ENCODE data around the gene PUM2.
"Not testable (repeated sequence)": the region's sequence is repeated elsewhere in the genome, so short reads cannot be mapped to it uniquely, and the experiment has no call there.

Gene PUM2, protein sequence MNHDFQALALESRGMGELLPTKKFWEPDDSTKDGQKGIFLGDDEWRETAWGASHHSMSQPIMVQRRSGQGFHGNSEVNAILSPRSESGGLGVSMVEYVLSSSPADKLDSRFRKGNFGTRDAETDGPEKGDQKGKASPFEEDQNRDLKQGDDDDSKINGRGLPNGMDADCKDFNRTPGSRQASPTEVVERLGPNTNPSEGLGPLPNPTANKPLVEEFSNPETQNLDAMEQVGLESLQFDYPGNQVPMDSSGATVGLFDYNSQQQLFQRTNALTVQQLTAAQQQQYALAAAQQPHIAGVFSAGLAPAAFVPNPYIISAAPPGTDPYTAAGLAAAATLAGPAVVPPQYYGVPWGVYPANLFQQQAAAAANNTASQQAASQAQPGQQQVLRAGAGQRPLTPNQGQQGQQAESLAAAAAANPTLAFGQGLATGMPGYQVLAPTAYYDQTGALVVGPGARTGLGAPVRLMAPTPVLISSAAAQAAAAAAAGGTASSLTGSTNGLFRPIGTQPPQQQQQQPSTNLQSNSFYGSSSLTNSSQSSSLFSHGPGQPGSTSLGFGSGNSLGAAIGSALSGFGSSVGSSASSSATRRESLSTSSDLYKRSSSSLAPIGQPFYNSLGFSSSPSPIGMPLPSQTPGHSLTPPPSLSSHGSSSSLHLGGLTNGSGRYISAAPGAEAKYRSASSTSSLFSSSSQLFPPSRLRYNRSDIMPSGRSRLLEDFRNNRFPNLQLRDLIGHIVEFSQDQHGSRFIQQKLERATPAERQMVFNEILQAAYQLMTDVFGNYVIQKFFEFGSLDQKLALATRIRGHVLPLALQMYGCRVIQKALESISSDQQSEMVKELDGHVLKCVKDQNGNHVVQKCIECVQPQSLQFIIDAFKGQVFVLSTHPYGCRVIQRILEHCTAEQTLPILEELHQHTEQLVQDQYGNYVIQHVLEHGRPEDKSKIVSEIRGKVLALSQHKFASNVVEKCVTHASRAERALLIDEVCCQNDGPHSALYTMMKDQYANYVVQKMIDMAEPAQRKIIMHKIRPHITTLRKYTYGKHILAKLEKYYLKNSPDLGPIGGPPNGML

DNA sequence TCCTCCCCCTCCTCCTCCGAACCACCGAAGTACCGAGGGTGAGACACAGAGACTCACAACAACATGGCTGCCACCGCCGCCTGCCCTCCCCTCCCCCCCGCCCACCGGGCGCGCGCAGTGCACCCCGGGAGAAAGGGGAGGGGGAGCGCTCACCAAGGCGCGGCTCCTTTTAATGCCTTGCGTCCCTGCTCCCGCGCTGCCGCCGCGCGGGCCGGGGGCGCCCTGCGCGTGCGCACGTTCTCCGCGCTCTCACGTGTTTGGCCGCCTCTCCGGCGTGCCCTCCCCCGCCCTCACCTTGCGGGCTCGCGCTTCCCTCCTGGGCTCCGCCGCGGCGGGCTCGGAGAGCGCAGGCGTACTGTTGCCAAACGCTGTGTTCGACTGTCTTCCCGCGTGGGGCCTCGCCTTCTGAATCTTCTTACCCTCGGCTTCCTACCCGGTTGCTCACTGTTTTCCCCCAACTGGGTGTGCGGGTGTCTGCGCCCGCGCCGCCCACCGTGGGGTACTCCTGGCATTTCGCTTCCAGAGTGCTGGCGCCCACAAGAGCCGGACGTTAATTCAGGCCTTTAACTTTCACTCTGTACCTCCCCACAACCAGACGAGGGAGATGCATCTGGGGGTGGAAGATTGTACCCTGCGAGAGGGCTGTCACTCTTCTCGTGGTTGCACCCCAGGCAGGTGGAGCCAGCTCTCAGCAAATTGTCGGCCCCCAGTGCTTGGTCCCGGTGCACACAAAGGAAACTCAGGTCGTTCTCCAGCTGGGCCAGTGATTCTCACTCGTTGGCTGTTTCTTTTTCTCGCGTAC is at the start of gene PUM2:
Gene PUM2, minus strand, starts transcription at position 92 of the 802 bp plus-strand sequence. CDS start 23,484 bp downstream, outside the sequence.
- DNase-seq: peak; percentile 92

GRCh38 chr2:20400306-20400705 is 49.7 kb upstream of the PUM2 start:
- no peak for DNase-seq

- no peak for DNase-seq
These were observed 48.4 kb upstream of the PUM2 start for GRCh38 chr2:20398956-20399567.

- DNase-seq: no peak
These were observed 47.3 kb upstream of the PUM2 start for GRCh38 chr2:20397811-20398447.

DNA sequence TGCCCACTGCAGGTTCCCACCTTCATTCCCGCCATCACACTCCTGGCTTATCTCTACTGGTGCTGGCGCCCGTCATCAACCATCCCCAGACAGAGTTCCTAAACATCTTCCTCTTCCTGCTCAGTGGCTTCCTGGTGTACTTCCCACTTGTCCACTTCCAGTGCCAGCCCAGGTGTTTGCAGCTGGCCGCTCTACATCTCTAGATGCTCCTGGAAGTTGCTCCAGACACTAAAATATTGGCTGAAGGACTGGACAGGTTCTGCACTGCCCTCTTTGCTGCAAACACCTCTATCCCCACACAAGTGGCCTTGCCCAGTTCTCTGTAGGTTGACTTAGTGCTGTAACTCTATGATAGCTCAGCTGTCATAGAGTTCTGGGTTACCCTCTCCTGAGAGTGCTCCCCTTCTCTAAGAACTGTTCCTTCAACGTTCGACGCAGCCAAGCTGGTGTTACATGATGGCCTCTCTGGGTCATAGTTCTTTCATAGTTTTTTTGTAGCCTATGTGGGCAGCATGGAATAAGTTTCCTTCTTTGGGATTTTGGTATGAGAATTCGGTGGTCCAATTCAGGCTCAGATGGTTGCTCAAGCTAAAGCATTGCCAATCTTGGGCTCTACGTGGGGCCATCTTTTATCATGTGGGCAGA is 45.8 kb upstream of the PUM2 start:
- DNase-seq: no peak

GRCh38 chr2:20393986-20394385 is 43.3 kb upstream of the PUM2 start:
- no peak for DNase-seq

GRCh38 chr2:20391951-20392699 is 41.5 kb upstream of the PUM2 start:
- no peak for DNase-seq

DNA sequence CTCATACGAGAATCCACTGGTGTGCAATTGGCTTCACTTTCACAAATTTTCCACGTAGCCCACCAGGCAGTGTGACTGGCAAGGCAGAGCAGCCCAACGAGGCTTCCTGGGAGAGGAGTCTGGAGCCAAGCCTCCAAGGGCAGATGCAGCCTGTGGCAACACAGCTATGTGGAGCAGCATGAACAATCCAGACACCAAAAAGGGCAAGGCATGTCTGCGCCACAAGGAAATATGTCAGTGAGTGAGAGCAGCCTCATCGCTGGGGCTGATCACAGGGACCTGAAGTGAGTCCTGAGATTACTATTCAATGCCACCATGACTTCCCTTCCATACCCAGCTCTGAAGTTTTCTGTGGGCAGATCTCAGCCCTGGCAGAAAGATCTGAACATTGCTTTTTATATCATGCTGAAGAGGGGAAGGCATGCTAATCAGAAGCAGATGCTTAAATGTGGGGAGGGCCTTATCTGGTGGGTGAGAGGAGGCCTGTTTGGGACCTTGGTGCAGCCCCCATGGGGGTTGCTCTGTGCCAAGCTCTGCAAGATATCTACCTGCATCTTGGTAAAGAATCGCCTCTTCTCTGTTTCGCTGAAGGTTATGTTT is 40.0 kb upstream of the PUM2 start:
- no peak for DNase-seq

DNA sequence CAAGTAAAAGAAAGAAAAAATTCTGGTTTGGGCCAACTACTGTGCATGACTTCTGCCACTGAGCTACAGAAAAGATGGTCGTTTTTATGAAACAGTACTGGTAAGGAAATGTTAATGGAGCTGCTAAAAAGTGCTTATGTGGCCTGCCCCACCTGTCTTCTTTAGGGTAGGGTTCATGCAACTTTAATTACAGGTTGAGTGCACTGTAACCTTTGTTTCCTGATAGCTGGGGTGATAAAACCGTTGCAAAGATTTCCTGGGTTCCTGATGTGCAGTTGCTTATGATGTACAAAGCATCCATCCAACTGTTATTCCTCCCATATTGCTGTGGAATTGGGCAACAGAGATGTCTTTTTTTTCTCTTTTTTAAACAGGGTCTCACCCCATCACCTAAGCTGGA is 34.3 kb upstream of the PUM2 start:
- DNase-seq: no peak

DNA sequence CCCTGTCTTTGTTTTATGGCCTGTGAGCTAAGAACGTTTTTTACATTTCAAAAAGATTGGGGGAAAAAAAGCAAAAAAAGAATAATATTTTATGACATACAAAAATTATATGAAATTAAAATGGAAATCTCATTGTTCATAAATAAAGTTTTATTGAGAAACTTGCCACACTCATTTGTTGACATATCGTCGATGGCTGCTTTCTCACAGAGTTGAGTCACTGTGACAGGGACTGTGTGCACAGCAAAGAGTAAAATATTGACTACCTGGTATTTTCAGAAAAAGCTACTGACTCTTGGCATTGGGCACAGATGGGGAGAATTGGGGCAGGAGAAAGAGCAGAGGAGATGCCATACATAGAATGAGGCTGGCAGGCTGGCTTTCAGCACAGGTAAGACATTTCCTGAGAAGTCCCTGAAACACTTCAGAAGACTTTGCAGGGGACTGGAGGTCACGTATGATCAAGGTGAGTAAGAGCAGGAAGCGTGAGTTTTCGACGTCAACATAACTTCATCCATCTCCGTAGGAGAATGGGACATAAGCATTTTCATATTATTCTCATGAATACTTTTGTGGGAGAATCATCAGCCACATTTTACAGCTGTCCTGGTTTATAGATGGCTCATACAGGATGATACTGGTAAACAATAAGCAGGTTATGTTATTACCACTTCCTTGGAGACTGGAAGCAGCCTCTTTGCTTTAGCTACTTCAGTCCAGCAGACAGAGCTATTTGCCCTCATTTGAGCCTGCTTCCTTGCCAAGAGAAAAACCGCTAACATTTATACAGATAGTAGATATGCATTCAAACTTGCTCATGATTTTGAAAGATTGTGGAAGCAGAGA is 32.5 kb upstream of the PUM2 start:
- no peak for DNase-seq

DNA sequence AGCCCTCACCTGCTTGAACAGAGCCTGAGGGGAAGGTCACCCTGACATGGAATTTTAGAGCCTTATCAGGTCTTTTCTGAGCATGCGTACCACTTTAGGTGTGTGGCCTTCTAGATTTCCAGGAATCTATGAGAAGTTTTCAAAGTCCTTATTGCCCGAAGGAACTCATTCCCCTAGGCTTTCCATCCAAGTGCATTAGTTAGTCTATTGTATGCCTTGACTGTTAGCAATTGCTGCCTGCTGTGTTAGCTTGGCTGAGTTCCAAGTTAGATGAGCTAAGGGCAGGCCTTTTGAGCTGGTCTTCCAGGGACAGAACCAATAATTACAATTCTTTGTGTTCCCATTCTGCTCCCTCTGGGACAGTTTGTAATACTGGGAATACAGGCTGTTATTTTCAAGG is 30.8 kb upstream of the PUM2 start:
- DNase-seq: no peak

- peak; percentile 50 for DNase-seq
These were observed 28.4 kb upstream of the PUM2 start for GRCh38 chr2:20378891-20379519.

- no peak for DNase-seq
These were observed 27.7 kb upstream of the PUM2 start for GRCh38 chr2:20378341-20378740.

- DNase-seq: no peak
These were observed 27.1 kb upstream of the PUM2 start for GRCh38 chr2:20377741-20378140.

- not testable (repeated sequence) for DNase-seq
These were observed 24.3 kb upstream of the PUM2 start for GRCh38 chr2:20374982-20375381.

DNA sequence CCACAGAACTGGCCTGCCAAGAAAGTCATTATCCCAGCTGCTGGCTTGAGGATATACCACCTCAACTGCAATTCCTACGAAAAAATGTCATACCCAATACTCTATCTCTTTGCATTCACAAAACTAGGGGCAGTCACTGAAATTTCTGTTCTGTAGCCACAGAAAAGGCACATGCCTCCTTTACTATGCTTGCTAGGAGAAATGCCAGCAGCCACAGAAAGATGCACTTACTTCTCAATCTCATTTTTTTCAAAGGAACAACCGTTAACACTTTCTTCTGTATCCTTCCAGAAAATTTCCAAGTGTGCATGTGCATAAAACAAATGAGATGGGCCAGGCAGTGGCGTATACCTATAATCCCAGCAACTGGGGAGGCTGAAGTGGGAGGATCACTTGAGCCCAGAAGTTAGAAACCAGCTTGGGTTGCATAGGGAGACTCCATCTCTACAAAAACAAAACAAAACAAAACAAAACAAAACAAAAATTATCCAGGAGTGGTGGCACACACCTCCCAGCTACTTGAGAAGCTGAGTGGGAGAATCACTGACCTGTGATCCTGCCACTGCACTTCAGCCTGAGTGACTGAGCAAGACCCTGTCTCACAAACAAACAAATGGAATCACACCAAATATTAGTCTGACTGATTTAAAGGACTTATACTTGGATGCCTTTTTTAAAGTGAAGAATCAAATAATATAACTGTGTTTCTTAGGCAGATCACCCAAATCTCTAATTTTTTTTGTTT is 22.4 kb upstream of the PUM2 start:
- DNase-seq: no peak

- no peak for DNase-seq
These were observed 20.8 kb upstream of the PUM2 start for GRCh38 chr2:20371323-20372025.
